Panc1 (cell line): ENCODE measurements around the gene TECPR2. TPM values are rescaled to one million over a fixed set of nuclear protein-coding genes. Genes with fewer than 3 reads are reported as not detected.

ENCODE experiments used
- ATAC-seq: fragments of 200-7000 bp; cut with Tn5 transposase; 2 replicates; pipeline ENCODE4 v1.9.1; 2020; ENCODE audit warnings: mild to moderate bottlenecking, moderate library complexity
- BruUV-seq: library from RNA; stranded (reverse); fragments of 400-500 nt; replicated peaks from 2 replicates; lab custom pipeline; 2021; lab: Mats Ljungman, UMichigan
- CTCF ChIA-PET: fragments of 300-600 bp; sonication (Branson Sonifier 250); formaldehyde crosslinking; loops from one replicate; lab custom pipeline; 2022; ENCODE audit warnings: antibody characterized with exemption; lab: Charles Lee
- POLR2A ChIA-PET: fragments of 300-600 bp; sonication (Branson Sonifier 250); formaldehyde crosslinking; loops from one replicate; lab custom pipeline; 2022; ENCODE audit warnings: antibody characterized with exemption; lab: Charles Lee
- DNase-seq: peaks from one replicate; pipeline ENCODE4 v3.0.0-alpha.2; 2010; ENCODE audit warnings: low read depth, low spot score
- H3K27ac ChIP-seq: 2 replicates; pipeline ENCODE4 v1.5.1; 2011; ENCODE audit warnings: mild to moderate bottlenecking, low read length, inconsistent platforms
- H3K27me3 ChIP-seq: fragments of 200-500 bp; sonication (Bioruptor generic); 2 replicates; pipeline ENCODE4 v1.6.0; 2014; ENCODE audit warnings: low read length, inconsistent platforms; ENCODE audit not compliant: control insufficient read depth, insufficient read depth
- H3K36me3 ChIP-seq: fragments of 200-500 bp; sonication (Bioruptor generic); 2 replicates; pipeline ENCODE4 v1.5.1; 2014; ENCODE audit warnings: inconsistent platforms, mild to moderate bottlenecking, low read length, moderate library complexity; ENCODE audit not compliant: control insufficient read depth, insufficient read depth
- H3K4me1 ChIP-seq: 2 replicates; pipeline ENCODE4 v1.5.1; 2011; ENCODE audit warnings: inconsistent platforms, mild to moderate bottlenecking, low read length, moderate library complexity; ENCODE audit not compliant: control insufficient read depth, insufficient read depth
- H3K4me3 ChIP-seq, 2 experiments: 2 replicates each; pipeline ENCODE4 v1.5.1; 2011 to 2012; ENCODE audit warnings: low read depth in 2 of 2, low read length in 2 of 2, mild to moderate bottlenecking in 2 of 2, inconsistent platforms in 1 of 2, moderate library complexity in 1 of 2
- H3K9me3 ChIP-seq: fragments of 200-500 bp; sonication (Bioruptor generic); 2 replicates; pipeline ENCODE4 v1.5.1; 2014; ENCODE audit warnings: low read depth, mild to moderate bottlenecking, inconsistent platforms, low read length, moderate library complexity; ENCODE audit not compliant: control insufficient read depth, insufficient read depth
- CTCF ChIP-seq: fragments of 450-650 bp; IDR thresholded peaks from 2 replicates; pipeline ENCODE4 v1.5.1; 2017; ENCODE audit warnings: mild to moderate bottlenecking
- POLR2AphosphoS5 ChIP-seq: IDR thresholded peaks from 2 replicates; pipeline ENCODE4 v1.6.1; 2012; ENCODE audit warnings: mild to moderate bottlenecking, low read depth, low read length, moderate library complexity
- REST ChIP-seq, 2 experiments: IDR thresholded peaks; 2 replicates each; pipeline ENCODE4 v1.6.1; 2011 to 2012; ENCODE audit warnings: low read depth in 2 of 2, control low read depth in 1 of 2, low read length in 1 of 2, mild to moderate bottlenecking in 1 of 2, moderate library complexity in 1 of 2; ENCODE audit not compliant: insufficient read depth in 1 of 2
- SIN3A ChIP-seq: IDR thresholded peaks from 2 replicates; pipeline ENCODE4 v1.6.1; 2012; ENCODE audit warnings: low read depth, mild to moderate bottlenecking, low read length, moderate library complexity, borderline replicate concordance; ENCODE audit not compliant: insufficient read depth
- TCF7L2 ChIP-seq: IDR thresholded peaks from 2 replicates; pipeline ENCODE4 v1.6.1; 2011; ENCODE audit warnings: mild to moderate bottlenecking, low read depth, low read length, inconsistent platforms
- in situ Hi-C: cut with HindIII; loops from 2 replicates; pipeline ENCODE4 v1.10.0; 2016; ENCODE audit warnings: low sequenced_read_pairs, low pct_unique_long_range_greater_than_20kb
- intact Hi-C: fragments of 100-400 bp; cut with micrococcal nuclease; formaldehyde crosslinking; loops from one replicate; pipeline ENCODE4 v1.10.0; 2022; ENCODE audit not compliant: unreplicated experiment
- total RNA-seq: library from RNA; stranded (reverse); gene quantifications from one replicate; pipeline ENCODE4 v1.2.1, GENCODE V29; 2021; ENCODE audit not compliant: unreplicated experiment

TECPR2 gene
- total RNA-seq, 1 experiment from 2014 or later, result 15.5 TPM

- Histone ChIP-seq H3K9me3 (no peaks in the 10 kb centered on the region), H3K27ac (no peak overlapping the region), H3K4me1 (no peaks in the 10 kb centered on the region), H3K36me3 (no peaks in the 10 kb centered on the region), H3K27me3 (no peaks in the 10 kb centered on the region), H3K4me3 (no peak overlapping the region)
- CTCF ChIA-PET, result no interaction called here
- TF ChIP-seq SIN3A (no peak), CTCF (no peak), POLR2AphosphoS5 (no peak), TCF7L2 (no peak), REST (IDR thresholded peaks at IDR 0.05; ENCODE audit: insufficient read depth in 1 of 2, low read depth in 2 of 2, low read length in 1 of 2) (no peak)
- intact Hi-C loops (no loop called here), in situ Hi-C loops (no loop called here)
- DNase-seq, result no peak
- no peak for ATAC-seq
- POLR2A ChIA-PET, result interaction anchor here (0.6 kb wide), 1 partner anchor 51 kb away, joined by 3 read pairs; no protein-coding TSS in a partner anchor
- BruUV-seq, result no TSS peak
These were observed 94.8 kb downstream of the TECPR2 start for GRCh38 chr14:102457509-102457908.

GRCh38 chr14:102461490-102462338, 99.0 kb downstream of the TECPR2 start:
- H3K4me1 ChIP-seq, result no peaks in the 10 kb centered on the region
- no peaks in the 10 kb centered on the region for H3K36me3 ChIP-seq
- H3K27me3 ChIP-seq, result no peaks in the 10 kb centered on the region
- ATAC-seq, result no peak
- H3K9me3 ChIP-seq, result no peaks in the 10 kb centered on the region
- intact Hi-C loops (no loop called here), in situ Hi-C loops (no loop called here)
- H3K4me3 ChIP-seq, result no peak overlapping the region
- TF ChIP-seq SIN3A (no peak), POLR2AphosphoS5 (no peak), CTCF (no peak), TCF7L2 (no peak), REST (IDR thresholded peaks at IDR 0.05; ENCODE audit: insufficient read depth in 1 of 2, low read depth in 2 of 2, low read length in 1 of 2) (no peak)
- no TSS peak for BruUV-seq
- no peak overlapping the region for H3K27ac ChIP-seq
- DNase-seq, result no peak
- ChIA-PET CTCF (no interaction called here), POLR2A (no interaction called here)
